ENCODE measurements around the gene FASN. TPM values are rescaled to one million over a fixed set of nuclear protein-coding genes. Genes with fewer than 3 reads are reported as not detected.

The FASN gene
- total and polyA plus RNA-seq, 2 of the 4 experiments (the other 2 are of a cell fraction), result 12.4 to 56.0 TPM

- 97% methylated on average over 17 of the region's 29 CpGs; no CpG with 5 or more reads in 1 of the 2 experiments for WGBS, 2 experiments (ENCODE audit: extremely low coverage in 2 of 2, insufficient read length in 1 of 2)
- Histone ChIP-seq H3K4me1 (ENCODE audit: control insufficient read depth, insufficient read depth, low read length) (no peaks in the 10 kb centered on the region), H2BK120ac (ENCODE audit: low read depth, low read length) (no peak overlapping the region), H3K14ac (replicated peaks; ENCODE audit: low read depth, low read length) (no peak overlapping the region), H2BK15ac (ENCODE audit: low read depth, low read length) (no peak overlapping the region), H4K91ac (ENCODE audit: insufficient read depth, low read depth, low read length) (no peak overlapping the region), H2AK9ac (replicated peaks; ENCODE audit: low read depth, low read length, poor library complexity) (no peak overlapping the region), H4K20me1 (ENCODE audit: insufficient read depth, low read length) (peaks cover 13% of the 10 kb centered on the region), H3K56ac (ENCODE audit: extremely low read depth, insufficient read depth, low read length) (no peak overlapping the region), H3K27ac (ENCODE audit: insufficient read depth, low read length) (no peak overlapping the region), H3K9me3 (ENCODE audit: control insufficient read depth, insufficient read depth, low read length) (no peaks in the 10 kb centered on the region), H3K23ac (ENCODE audit: low read depth, low read length) (no peak overlapping the region), H3K18ac (ENCODE audit: low read depth, low read length) (no peak overlapping the region), H2AFZ (replicated peaks; ENCODE audit: low read length, poor library complexity) (no peak overlapping the region), H3K36me3 (ENCODE audit: control insufficient read depth, insufficient read depth, low read length) (peaks cover 90% of the 10 kb centered on the region), H3K27me3 (ENCODE audit: control insufficient read depth, insufficient read depth, low read length) (no peaks in the 10 kb centered on the region), H4K5ac (ENCODE audit: low read depth, low read length) (no peak overlapping the region), H3K4me2 (ENCODE audit: low read depth, low read length) (no peak overlapping the region), H3K9me1 (ENCODE audit: insufficient read depth, low read length) (no peaks in the 10 kb centered on the region), H2BK20ac (ENCODE audit: low read depth, low read length) (no peak overlapping the region), H3K4ac (ENCODE audit: low read depth, low read length) (no peak overlapping the region), H2BK5ac (ENCODE audit: low read depth, low read length, poor library complexity, severe bottlenecking) (no peak overlapping the region), H3K79me1 (ENCODE audit: low read depth in 1 of 2, low read length in 2 of 2) (peaks cover 0 to 21% of the 10 kb centered on the region in 2 experiments; a peak in 3 of 4 replicates), H4K8ac (ENCODE audit: low read depth in 2 of 2, low read length in 2 of 2) (no peak overlapping the region), H3K4me3 (ENCODE audit: insufficient read depth, low read depth, low read length) (no peak overlapping the region), H2AK5ac (ENCODE audit: low read depth, low read length) (no peak overlapping the region), H3K9ac (ENCODE audit: low read depth, low read length) (no peak overlapping the region)
- dilution Hi-C loops (cut with HindIII; ENCODE audit: low sequenced_read_pairs, unreplicated experiment) (no loop called here), in situ Hi-C loops (cut with MboI; ENCODE audit: low sequenced_read_pairs) (no loop called here), intact Hi-C loops (cut with micrococcal nuclease) (no loop called here)
- no peak for DNase-seq
- no peak for ATAC-seq (ENCODE audit: low read depth)
- POLR2A ChIA-PET (ENCODE audit: unreplicated experiment), result interaction anchor here (0.6 kb wide), 1 partner anchor 129 kb away, joined by 5 read pairs; no protein-coding TSS in a partner anchor
- CTCF ChIA-PET, result no interaction called here
- TF ChIP-seq MAZ (IDR thresholded peaks at IDR 0.05; ENCODE audit: borderline replicate concordance, low read depth, low read length), result no peak
- TF ChIP-seq POLR2A (IDR thresholded peaks at IDR 0.05; ENCODE audit: low read depth, low read length), result no peak
- no peak for TF ChIP-seq RAD21 (IDR thresholded peaks at IDR 0.05; ENCODE audit: low read length)
- TF ChIP-seq RFX5 (IDR thresholded peaks at IDR 0.05; ENCODE audit: low read depth, low read length), result no peak
- no peak for TF ChIP-seq FOS (IDR thresholded peaks at IDR 0.05; ENCODE audit: low read depth, low read length)
- TF ChIP-seq NFE2L2 (IDR thresholded peaks at IDR 0.05; ENCODE audit: low read depth, low read length), result no peak
- TF ChIP-seq CHD1 (IDR thresholded peaks at IDR 0.05; ENCODE audit: low read depth, low read length), result no peak
- TF ChIP-seq MAFK (IDR thresholded peaks at IDR 0.05; ENCODE audit: low read depth, low read length), result no peak
- no peak for TF ChIP-seq CEBPB (IDR thresholded peaks at IDR 0.05; ENCODE audit: low read depth, low read length)
- TF ChIP-seq CTCF (conservative IDR thresholded peaks at IDR 0.05; ENCODE audit: low read depth, low read length), result no peak
- TF ChIP-seq BHLHE40 (IDR thresholded peaks at IDR 0.05; ENCODE audit: low read depth, low read length), result no peak
- TF ChIP-seq SMC3 (IDR thresholded peaks at IDR 0.05; ENCODE audit: low read depth, low read length), result no peak
- TF ChIP-seq RCOR1 (IDR thresholded peaks at IDR 0.05; ENCODE audit: insufficient replicate concordance, low read length), result no peak
- TF ChIP-seq MXI1 (IDR thresholded peaks at IDR 0.05; ENCODE audit: borderline replicate concordance, low read depth, low read length), result no peak
- no peak for TF ChIP-seq ELK1 (IDR thresholded peaks at IDR 0.05; ENCODE audit: borderline replicate concordance, low read depth, low read length)
- no peak for TF ChIP-seq USF2 (IDR thresholded peaks at IDR 0.05; ENCODE audit: low read depth, low read length)
- BruUV-seq (replicated peaks), result no TSS peak
These were observed 7.3 kb downstream of the FASN start for GRCh38 chr17:82090549-82091263.
